Upper lobe of left lung (tissue), 6 donors: Measurements from ENCODE around the gene ZNF627. TPM values are rescaled to one million over a fixed set of nuclear protein-coding genes. Genes with fewer than 3 reads are reported as not detected.
A peak's percentile ranks its signal among the peaks of the same experiment; 100 is the strongest.
"Not testable (repeated sequence)": the region's sequence is repeated elsewhere in the genome, so short reads cannot be mapped to it uniquely, and the experiment has no call there.

Experiments
- ATAC-seq, 2 donors: fragments of 200-7000 bp; cut with Tn5 transposase; one replicate each; pipeline ENCODE4 v1.9.1; 2022; ENCODE audit warnings: mild to moderate bottlenecking in 2 of 2, moderate library complexity in 2 of 2; ENCODE audit not compliant: low FRiP score in 2 of 2
- DNase-seq, 2 donors: peaks; one replicate each; pipeline ENCODE4 v3.0.0-alpha.2; 2019 to 2020
- H3K27ac ChIP-seq, 4 donors: fragments of 200-600 bp; sonication (generic); one replicate each; pipeline ENCODE4 v1.5.1; 2016 to 2019
- H3K27me3 ChIP-seq, 4 donors: fragments of 200-600 bp; sonication (generic); one replicate each; pipeline ENCODE4 v1.5.1; 2017 to 2019
- H3K36me3 ChIP-seq, 4 donors: fragments of 200-600 bp; sonication (generic); one replicate each; pipeline ENCODE4 v1.5.1; 2016 to 2019
- H3K4me1 ChIP-seq, 4 donors: fragments of 200-600 bp; sonication (generic); one replicate each; pipeline ENCODE4 v1.5.1; 2018 to 2019
- H3K4me3 ChIP-seq, 4 donors: fragments of 200-600 bp; sonication (generic); one replicate each; pipeline ENCODE4 v1.5.1; 2017 to 2019; ENCODE audit warnings: mild to moderate bottlenecking in 2 of 4, moderate library complexity in 1 of 4
- H3K9me3 ChIP-seq, 4 donors: fragments of 200-600 bp; sonication (generic); one replicate each; pipeline ENCODE4 v1.5.1; 2018 to 2019
- EP300 ChIP-seq, 4 donors: sonication (generic); formaldehyde crosslinking; IDR thresholded peaks; one replicate each; pipeline ENCODE4 v1.5.1; 2017; ENCODE audit warnings: antibody characterized with exemption in 4 of 4, control low read depth in 2 of 4
- POLR2A ChIP-seq, 4 donors: fragments of 450-650 bp; IDR thresholded peaks; one replicate each; pipeline ENCODE4 v1.5.1; 2016 to 2017; ENCODE audit warnings: antibody characterized with exemption in 4 of 4, mild to moderate bottlenecking in 2 of 4
- POLR2AphosphoS5 ChIP-seq, 2 donors: sonication (generic); formaldehyde crosslinking; IDR thresholded peaks; one replicate each; pipeline ENCODE4 v1.5.1; 2017; ENCODE audit warnings: antibody characterized with exemption in 2 of 2
- WGBS, 2 donors: methylation state at CpG; one replicate each; pipeline ENCODE4 v1.1.5; 2017 to 2018; 5-methylcytosine and 5-hydroxymethylcytosine counted together
- total RNA-seq, 6 donors: library from RNA; depleted of rRNA in 4 of 6; stranded (reverse); fragments of >200 nt in 4 of 6; gene quantifications; one replicate each; pipeline versions ENCODE4 v1.1.0 to v1.2.1, GENCODE V29; 2016 to 2021
- TF ChIP-seq, protein P1 (sequence below), 6 experiments: fragments of 450-650 bp in 4 of 6; fragments of 200-600 bp in 2 of 6; sonication (generic) in 2 of 6; IDR thresholded peaks; one replicate each; pipeline ENCODE4 v1.5.1; 2016 to 2019; ENCODE audit warnings: antibody characterized with exemption in 6 of 6
- donor health status: DM: no; HTN: no; CAD: no; lungs with moderate emphysema.
- donor health status: DM: no; HTN: yes; CAD: no; lungs with severe emphysema.

Gene ZNF627
- total RNA-seq, 6 donors from 2014 or later, result 3.9 to 14.8 (median 10.2) TPM

- DNase-seq, result no peak
- 77 to 90% methylated on average over 2 of the region's 2 CpGs for WGBS, 2 donors
- H3K4me1 ChIP-seq, result no peaks in the 10 kb centered on the region
- no peaks in the 10 kb centered on the region for H3K27me3 ChIP-seq
- ATAC-seq, result no peak
- TF ChIP-seq, protein P1, sequence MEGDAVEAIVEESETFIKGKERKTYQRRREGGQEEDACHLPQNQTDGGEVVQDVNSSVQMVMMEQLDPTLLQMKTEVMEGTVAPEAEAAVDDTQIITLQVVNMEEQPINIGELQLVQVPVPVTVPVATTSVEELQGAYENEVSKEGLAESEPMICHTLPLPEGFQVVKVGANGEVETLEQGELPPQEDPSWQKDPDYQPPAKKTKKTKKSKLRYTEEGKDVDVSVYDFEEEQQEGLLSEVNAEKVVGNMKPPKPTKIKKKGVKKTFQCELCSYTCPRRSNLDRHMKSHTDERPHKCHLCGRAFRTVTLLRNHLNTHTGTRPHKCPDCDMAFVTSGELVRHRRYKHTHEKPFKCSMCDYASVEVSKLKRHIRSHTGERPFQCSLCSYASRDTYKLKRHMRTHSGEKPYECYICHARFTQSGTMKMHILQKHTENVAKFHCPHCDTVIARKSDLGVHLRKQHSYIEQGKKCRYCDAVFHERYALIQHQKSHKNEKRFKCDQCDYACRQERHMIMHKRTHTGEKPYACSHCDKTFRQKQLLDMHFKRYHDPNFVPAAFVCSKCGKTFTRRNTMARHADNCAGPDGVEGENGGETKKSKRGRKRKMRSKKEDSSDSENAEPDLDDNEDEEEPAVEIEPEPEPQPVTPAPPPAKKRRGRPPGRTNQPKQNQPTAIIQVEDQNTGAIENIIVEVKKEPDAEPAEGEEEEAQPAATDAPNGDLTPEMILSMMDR (IDR thresholded peaks at IDR 0.05), result no peak
- no peak overlapping the region for H3K4me3 ChIP-seq
- no peaks in the 10 kb centered on the region for H3K36me3 ChIP-seq
- H3K9me3 ChIP-seq, result no peaks in the 10 kb centered on the region
- no peak overlapping the region for H3K27ac ChIP-seq
Observed at GRCh38 chr19:11566164-11566563, 31.1 kb upstream of the ZNF627 start.

GRCh38 chr19:11570039-11570462, 27.2 kb upstream of the ZNF627 start:
- no peaks in the 10 kb centered on the region for H3K9me3 ChIP-seq
- H3K4me3 ChIP-seq, result no peak overlapping the region
- WGBS, 2 donors, result 50 to 75% methylated on average over 4 to 5 of the region's 5 CpGs
- no peaks in the 10 kb centered on the region for H3K4me1 ChIP-seq
- no peak overlapping the region for H3K27ac ChIP-seq
- no peak for ATAC-seq
- no peak for TF ChIP-seq POLR2A (IDR thresholded peaks at IDR 0.05)
- TF ChIP-seq EP300 (IDR thresholded peaks at IDR 0.05), result no peak
- TF ChIP-seq, protein P1 (IDR thresholded peaks at IDR 0.05), result no peak
- TF ChIP-seq POLR2AphosphoS5 (IDR thresholded peaks at IDR 0.05), result no peak
- DNase-seq, result no peak
- no peaks in the 10 kb centered on the region for H3K27me3 ChIP-seq
- H3K36me3 ChIP-seq, result peaks cover 0 to 4% (median under 1%) of the 10 kb centered on the region in 4 donors

DNA sequence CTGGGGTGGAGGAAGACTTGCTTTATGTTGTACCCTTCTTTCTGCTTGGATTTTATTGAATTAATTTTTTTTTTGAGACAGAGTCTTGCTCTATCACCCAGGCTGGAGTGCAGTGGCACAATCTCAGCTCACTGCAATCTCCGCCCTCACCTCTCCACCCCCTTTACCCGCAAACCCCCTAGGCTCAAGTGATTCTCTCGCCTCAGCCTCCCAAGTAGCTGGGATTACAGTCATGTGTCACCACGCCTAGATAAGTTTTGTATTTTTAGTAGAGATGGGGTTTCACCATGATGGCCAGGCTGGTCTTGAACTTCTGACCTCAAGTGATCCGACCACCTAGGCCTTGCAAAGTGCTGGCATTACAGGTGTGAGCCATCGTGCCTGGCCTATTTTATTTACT, 23.9 kb upstream of the ZNF627 start:
- not testable (repeated sequence) for H3K27ac ChIP-seq, H3K27me3 ChIP-seq, H3K4me1 ChIP-seq, DNase-seq, H3K36me3 ChIP-seq, H3K9me3 ChIP-seq, H3K4me3 ChIP-seq, ATAC-seq
- 70 to 82% methylated on average over 6 of the region's 6 CpGs for WGBS, 2 donors

- H3K27me3 ChIP-seq, ATAC-seq, H3K27ac ChIP-seq, DNase-seq, H3K4me3 ChIP-seq, H3K36me3 ChIP-seq, H3K9me3 ChIP-seq: not testable (repeated sequence)
- WGBS, 2 donors, result 90 to 96% methylated on average over 4 of the region's 4 CpGs
- H3K4me1 ChIP-seq, result peaks cover 11 to 13% (median 13%) of the 10 kb centered on the region in 4 donors
Observed at GRCh38 chr19:11573763-11574162, 23.5 kb upstream of the ZNF627 start.

- ATAC-seq (no peak), DNase-seq (no peak)
- no peaks in the 10 kb centered on the region for H3K9me3 ChIP-seq
- H3K36me3 ChIP-seq, result peaks cover 0 to 4% (median under 1%) of the 10 kb centered on the region in 4 donors
- WGBS, 2 donors, result 76 to 79% methylated on average over 2 to 9 of the region's 9 CpGs
- peaks cover 0 to 4% (median 0%) of the 10 kb centered on the region in 4 donors for H3K27me3 ChIP-seq
- TF ChIP-seq POLR2A (IDR thresholded peaks at IDR 0.05), result no peak
- H3K27ac ChIP-seq, result no peak overlapping the region
- no peak overlapping the region for H3K4me3 ChIP-seq
- peaks cover 13 to 23% (median 20%) of the 10 kb centered on the region in 4 donors for H3K4me1 ChIP-seq
Observed at GRCh38 chr19:11574689-11575088, 22.6 kb upstream of the ZNF627 start.

DNA sequence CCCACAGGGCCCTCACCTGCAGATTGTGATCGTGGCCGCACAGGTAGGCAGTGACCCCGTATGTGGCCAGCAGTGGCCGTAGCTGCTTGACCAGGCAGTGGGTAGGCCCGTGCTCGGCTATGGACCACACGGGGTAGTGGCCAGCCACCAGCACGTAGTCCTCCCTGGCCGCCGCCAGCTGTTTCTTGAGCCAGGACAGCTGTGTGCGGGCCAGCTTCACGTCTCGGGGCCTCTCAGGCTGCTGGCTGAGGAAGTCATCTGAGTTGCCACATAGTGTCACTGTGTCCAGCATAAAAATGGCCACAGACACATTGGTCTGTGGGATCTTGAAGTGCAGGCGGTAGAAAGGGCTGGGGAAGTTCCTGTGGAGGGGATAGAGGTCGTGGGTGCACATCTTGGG, 21.1 kb upstream of the ZNF627 start:
- peaks cover 0 to 4% (median 0%) of the 10 kb centered on the region in 4 donors for H3K27me3 ChIP-seq
- H3K4me3 ChIP-seq, result peak overlapping the region in 3 of 4 donors; percentile 53 to 61 (median 55)
- peak overlapping the region; percentile 3 to 91 (median 60) for H3K27ac ChIP-seq
- H3K36me3 ChIP-seq, result peaks cover 0 to 4% (median under 1%) of the 10 kb centered on the region in 4 donors
- no peaks in the 10 kb centered on the region for H3K9me3 ChIP-seq
- ATAC-seq (no peak), DNase-seq (peak; percentile 40 to 85)
- TF ChIP-seq POLR2AphosphoS5 (IDR thresholded peaks at IDR 0.05) (peak in 1 of 2 donors; percentile 36), POLR2A (IDR thresholded peaks at IDR 0.05) (peak in 1 of 4 donors; percentile 35), EP300 (IDR thresholded peaks at IDR 0.05) (no peak)
- TF ChIP-seq, protein P1 (IDR thresholded peaks at IDR 0.05), result no peak
- 66 to 78% methylated on average over 6 to 15 of the region's 15 CpGs for WGBS, 2 donors
- peaks cover 25 to 38% (median 28%) of the 10 kb centered on the region in 4 donors for H3K4me1 ChIP-seq
